GM12878 (cell line): ENCODE measurements around the gene RREB1. TPM values are rescaled to one million over a fixed set of nuclear protein-coding genes. Genes with fewer than 3 reads are reported as not detected.

Experiments used
- ATAC-seq: fragments of 200-7000 bp; cut with Tn5 transposase; 3 replicates; pipeline ENCODE4 v1.9.1; 2020; ENCODE audit warnings: mild to moderate bottlenecking, moderate library complexity
- BruUV-seq: library from RNA; stranded (reverse); fragments of 400-500 nt; replicated peaks from 2 replicates; lab custom pipeline; 2021; lab: Mats Ljungman, UMichigan
- CTCF ChIA-PET: fragments of 300-600 bp; sonication (Branson Sonifier 250); formaldehyde crosslinking; extraction: SDS; loops from one replicate; lab custom pipeline; 2021; ENCODE audit warnings: inconsistent platforms; lab: Yijun Ruan, JAX
- POLR2A ChIA-PET: fragments of 350-600 bp; formaldehyde crosslinking; extraction: SDS; loops from one replicate; lab custom pipeline; 2021; ENCODE audit warnings: inconsistent platforms; lab: Charles Lee
- RAD21 ChIA-PET: fragments of 300-600 bp; sonication (Branson Sonifier 250); formaldehyde crosslinking; loops from one replicate; lab custom pipeline; 2023; ENCODE audit warnings: antibody characterized with exemption; ENCODE audit not compliant: unreplicated experiment; lab: Charles Lee
- SMC1A ChIA-PET: fragments of 300-600 bp; sonication (Branson Sonifier 250); formaldehyde crosslinking; loops from one replicate; lab custom pipeline; 2023; ENCODE audit not compliant: unreplicated experiment, uncharacterized antibody; lab: Charles Lee
- DNase-seq: peaks from one replicate; pipeline ENCODE4 v3.0.0-alpha.2; 2011; ENCODE audit warnings: low read depth, low spot score
- FAIRE-seq: peaks from 3 replicates; lab custom pipeline; 2011; peaks lifted over from hg19 to GRCh38; lab: Jason Lieb, UNC
- H2AFZ ChIP-seq: 2 replicates; pipeline ENCODE4 v1.6.0; 2011; ENCODE audit warnings: low read depth, low read length, control low read depth; ENCODE audit not compliant: control insufficient read depth
- H3K27ac ChIP-seq: 2 replicates; pipeline ENCODE4 v1.5.1; 2011; ENCODE audit warnings: control low read depth; ENCODE audit not compliant: control insufficient read depth, insufficient read depth
- H3K27me3 ChIP-seq, 2 experiments: replicated peaks in 1 of 2; 2 replicates each; pipeline versions ENCODE4 v1.6.0 to v1.6.1; 2011; ENCODE audit warnings: low read length in 1 of 2; ENCODE audit not compliant: control insufficient read depth in 2 of 2, insufficient read depth in 2 of 2
- H3K36me3 ChIP-seq, 2 experiments: 2 replicates each; pipeline ENCODE4 v1.5.1; 2011; ENCODE audit warnings: low read length in 1 of 2; ENCODE audit not compliant: control insufficient read depth in 2 of 2, insufficient read depth in 2 of 2
- H3K4me1 ChIP-seq: 2 replicates; pipeline ENCODE4 v1.6.1; 2011; ENCODE audit warnings: mild to moderate bottlenecking, low read length, moderate library complexity, mixed read lengths; ENCODE audit not compliant: control insufficient read depth, insufficient read depth
- H3K4me2 ChIP-seq: 2 replicates; pipeline ENCODE4 v1.6.0; 2011; ENCODE audit warnings: control low read depth; ENCODE audit not compliant: control insufficient read depth, insufficient read depth
- H3K4me3 ChIP-seq: fragments of 200-600 bp; sonication (generic); 2 replicates; pipeline ENCODE4 v1.5.1; 2016
- H3K79me2 ChIP-seq: 2 replicates; pipeline ENCODE4 v1.6.0; 2011; ENCODE audit warnings: low read length; ENCODE audit not compliant: control insufficient read depth, insufficient read depth
- H3K9ac ChIP-seq: 2 replicates; pipeline ENCODE4 v1.8.0; 2011; ENCODE audit warnings: low read length, control low read depth, mixed read lengths; ENCODE audit not compliant: control insufficient read depth, insufficient read depth
- H3K9me3 ChIP-seq: replicated peaks from 3 replicates; pipeline ENCODE4 v1.5.1; 2011; ENCODE audit warnings: mild to moderate bottlenecking, low read length; ENCODE audit not compliant: control insufficient read depth, insufficient read depth
- H4K20me1 ChIP-seq: 2 replicates; pipeline ENCODE4 v1.6.0; 2011; ENCODE audit not compliant: control insufficient read depth, insufficient read depth
- EP300 ChIP-seq, 2 experiments: fragments of 150-350 bp in 1 of 2; IDR thresholded peaks; 2 replicates each; pipeline ENCODE4 v1.6.1; 2011 to 2012; ENCODE audit warnings: low read depth in 2 of 2, low read length in 2 of 2, borderline replicate concordance in 1 of 2, improper control_type of control experiment in 1 of 2, inconsistent platforms in 1 of 2; ENCODE audit not compliant: control insufficient read depth in 1 of 2
- EZH2 ChIP-seq: IDR thresholded peaks from 2 replicates; pipeline ENCODE4 v1.6.1; 2012; ENCODE audit warnings: low read depth, mild to moderate bottlenecking, control low read depth, inconsistent platforms, low read length, borderline replicate concordance; ENCODE audit not compliant: control insufficient read depth
- GATAD2B ChIP-seq: fragments of 450-650 bp; conservative IDR thresholded peaks from 2 replicates; pipeline ENCODE4 v1.6.1; 2017; ENCODE audit warnings: low read depth, mild to moderate bottlenecking, moderate library complexity
- HDGF ChIP-seq: fragments of 450-650 bp; IDR thresholded peaks from 2 replicates; pipeline ENCODE4 v1.6.1; 2016; ENCODE audit warnings: antibody characterized with exemption
- IKZF2 ChIP-seq, 2 experiments: fragments of 450-650 bp; IDR thresholded peaks; 2 replicates each; pipeline ENCODE4 v1.6.1; 2017; ENCODE audit warnings: mild to moderate bottlenecking in 2 of 2, moderate library complexity in 2 of 2
- IRF4 ChIP-seq: IDR thresholded peaks from 2 replicates; pipeline ENCODE4 v1.6.1; 2011; ENCODE audit warnings: low read depth, low read length
- JUNB ChIP-seq: IDR thresholded peaks from 2 replicates; pipeline ENCODE4 v1.6.1; 2016; ENCODE audit warnings: antibody characterized with exemption, mild to moderate bottlenecking
- LARP7 ChIP-seq: fragments of 450-650 bp; IDR thresholded peaks from 2 replicates; pipeline ENCODE4 v1.6.1; 2017; ENCODE audit warnings: mild to moderate bottlenecking
- MTA3 ChIP-seq: IDR thresholded peaks from 2 replicates; pipeline ENCODE4 v1.6.1; 2012; ENCODE audit warnings: low read length, inconsistent platforms, borderline replicate concordance
- MYB ChIP-seq: fragments of 150-350 bp; IDR thresholded peaks from 2 replicates; pipeline ENCODE4 v1.6.1; 2014; ENCODE audit warnings: mild to moderate bottlenecking, low read depth, low read length, borderline replicate concordance
- NR2C1 ChIP-seq: fragments of 450-650 bp; IDR thresholded peaks from 2 replicates; pipeline ENCODE4 v1.6.1; 2017; ENCODE audit warnings: antibody characterized with exemption, mild to moderate bottlenecking, moderate library complexity
- SUZ12 ChIP-seq: fragments of 200-600 bp; sonication (generic); IDR thresholded peaks from one replicate; pipeline ENCODE4 v1.6.1; 2018; ENCODE audit warnings: antibody characterized with exemption, mild to moderate bottlenecking; ENCODE audit not compliant: unreplicated experiment
- TARDBP ChIP-seq: IDR thresholded peaks from 2 replicates; pipeline ENCODE4 v1.6.1; 2016; ENCODE audit warnings: borderline replicate concordance
- YY1 ChIP-seq: IDR thresholded peaks from 2 replicates; pipeline ENCODE4 v1.6.1; 2011; ENCODE audit warnings: low read depth, mild to moderate bottlenecking, low read length
- ZBTB33 ChIP-seq: fragments of 450-650 bp; IDR thresholded peaks from 2 replicates; pipeline ENCODE4 v1.6.1; 2017; ENCODE audit warnings: mild to moderate bottlenecking
- ZNF384 ChIP-seq: IDR thresholded peaks from 2 replicates; pipeline ENCODE4 v1.6.1; 2012; ENCODE audit warnings: low read depth, mild to moderate bottlenecking, low read length, improper control_type of control experiment, borderline replicate concordance
- WGBS: methylation state at CpG from one replicate; pipeline ENCODE4 v1.1.6; 2016; ENCODE audit warnings: low lambda C conversion rate; ENCODE audit not compliant: insufficient replicate concordance, insufficient coverage; ENCODE audit errors: missing lambda C conversion rate; 5-methylcytosine and 5-hydroxymethylcytosine counted together
- in situ Hi-C: fragments of 300-500 bp; cut with MboI; formaldehyde crosslinking; loops from 9 replicates; pipeline ENCODE4 v1.14.3; 2018; ENCODE audit warnings: mixed read lengths
- intact Hi-C: fragments of 100-400 bp; cut with micrococcal nuclease; formaldehyde crosslinking; loops from one replicate; pipeline ENCODE4 v1.14.2; 2022; ENCODE audit not compliant: unreplicated experiment
- polyA plus RNA-seq, 11 experiments: library from polyadenylated mRNA; depleted of rRNA in 4 of 11; unstranded in 6 of 11; stranded (reverse) in 5 of 11; fragments of >200 nt; fragmentation: Nextera tagmentation in 4 of 11; fragmentation: Illumina TruSeq in 1 of 11; extraction: Ambion mirVana in 4 of 11; extraction: Trizol in 1 of 11; gene quantifications; 1 replicate in 1 of 11; 2 replicates in 10 of 11; pipeline versions ENCODE4 v1.2.1 to v1.2.3, GENCODE V29; 2011 to 2016; ENCODE audit warnings: inconsistent platforms in 2 of 11, missing spikeins in 2 of 11, low read depth in 1 of 11
- total RNA-seq, 4 experiments: library from RNA; depleted of rRNA in 3 of 4; stranded (reverse); fragments of >200 nt in 3 of 4; fragmentation: Illumina TruSeq in 1 of 4; extraction: Trizol in 1 of 4; gene quantifications; 2 replicates each; pipeline versions ENCODE4 v1.2.1 to v1.2.3, GENCODE V29; 2013 to 2021
- TF ChIP-seq, protein P1 (sequence below): IDR thresholded peaks from 2 replicates; pipeline ENCODE4 v1.6.1; 2012; ENCODE audit warnings: low read depth, low read length, improper control_type of control experiment
- TF ChIP-seq, protein P2 (sequence below): IDR thresholded peaks from 2 replicates; pipeline ENCODE4 v1.6.1; 2012; ENCODE audit warnings: mild to moderate bottlenecking, low read depth, low read length

Gene RREB1
- total and polyA plus RNA-seq, 10 of the 15 experiments (the other 5 are each of a cell fraction or from before 2014, with no cell fraction given) = 1.9 to 30.3 (median 8.6) TPM

GRCh38 chr6:7262746-7263518 lies 155.2 kb downstream of the RREB1 start:
- WGBS = 71% methylated on average over 16 of the region's 16 CpGs
- no peak overlapping the region for H3K4me2 ChIP-seq
- ChIA-PET SMC1A (interaction anchor here (0.7 to 1.0 kb wide), 3 partner anchors 12 to 765 kb away, joined by 3 to 4 read pairs (median 4); no protein-coding TSS in a partner anchor), POLR2A (interaction anchor here (0.7 kb wide), 1 partner anchor 1477 kb away, joined by 5 read pairs; no protein-coding TSS in a partner anchor), RAD21 (interaction anchor here (0.8 to 1.2 kb wide), 4 partner anchors 13 to 504 kb away, joined by 3 to 4 read pairs (median 3); partner anchors contain the start of gene SNRNP48), CTCF (interaction anchor here (1.0 to 2.1 kb wide), 4 partner anchors 12 to 542 kb away, joined by 3 to 14 read pairs (median 4); no protein-coding TSS in a partner anchor)
- no peak overlapping the region for H3K4me3 ChIP-seq
- H3K36me3 ChIP-seq = no peaks in the 10 kb centered on the region
- DNase-seq = no peak
- no peak for ATAC-seq
- no peak overlapping the region for H3K27ac ChIP-seq
- TF ChIP-seq MYB (no peak), IRF4 (no peak), JUNB (no peak), GATAD2B (no peak), ZNF384 (no peak), EZH2 (no peak), HDGF (no peak), ZBTB33 (no peak), SUZ12 (no peak), MTA3 (no peak), TARDBP (no peak), YY1 (no peak), EP300 (IDR thresholded peaks at IDR 0.05; ENCODE audit: borderline replicate concordance in 1 of 2, control insufficient read depth in 1 of 2, low read depth in 2 of 2, low read length in 2 of 2) (no peak), IKZF2 (IDR thresholded peaks at IDR 0.05) (no peak), NR2C1 (no peak), LARP7 (no peak)
- TF ChIP-seq, protein P1, sequence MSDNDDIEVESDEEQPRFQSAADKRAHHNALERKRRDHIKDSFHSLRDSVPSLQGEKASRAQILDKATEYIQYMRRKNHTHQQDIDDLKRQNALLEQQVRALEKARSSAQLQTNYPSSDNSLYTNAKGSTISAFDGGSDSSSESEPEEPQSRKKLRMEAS = no peak
- TF ChIP-seq, protein P2, sequence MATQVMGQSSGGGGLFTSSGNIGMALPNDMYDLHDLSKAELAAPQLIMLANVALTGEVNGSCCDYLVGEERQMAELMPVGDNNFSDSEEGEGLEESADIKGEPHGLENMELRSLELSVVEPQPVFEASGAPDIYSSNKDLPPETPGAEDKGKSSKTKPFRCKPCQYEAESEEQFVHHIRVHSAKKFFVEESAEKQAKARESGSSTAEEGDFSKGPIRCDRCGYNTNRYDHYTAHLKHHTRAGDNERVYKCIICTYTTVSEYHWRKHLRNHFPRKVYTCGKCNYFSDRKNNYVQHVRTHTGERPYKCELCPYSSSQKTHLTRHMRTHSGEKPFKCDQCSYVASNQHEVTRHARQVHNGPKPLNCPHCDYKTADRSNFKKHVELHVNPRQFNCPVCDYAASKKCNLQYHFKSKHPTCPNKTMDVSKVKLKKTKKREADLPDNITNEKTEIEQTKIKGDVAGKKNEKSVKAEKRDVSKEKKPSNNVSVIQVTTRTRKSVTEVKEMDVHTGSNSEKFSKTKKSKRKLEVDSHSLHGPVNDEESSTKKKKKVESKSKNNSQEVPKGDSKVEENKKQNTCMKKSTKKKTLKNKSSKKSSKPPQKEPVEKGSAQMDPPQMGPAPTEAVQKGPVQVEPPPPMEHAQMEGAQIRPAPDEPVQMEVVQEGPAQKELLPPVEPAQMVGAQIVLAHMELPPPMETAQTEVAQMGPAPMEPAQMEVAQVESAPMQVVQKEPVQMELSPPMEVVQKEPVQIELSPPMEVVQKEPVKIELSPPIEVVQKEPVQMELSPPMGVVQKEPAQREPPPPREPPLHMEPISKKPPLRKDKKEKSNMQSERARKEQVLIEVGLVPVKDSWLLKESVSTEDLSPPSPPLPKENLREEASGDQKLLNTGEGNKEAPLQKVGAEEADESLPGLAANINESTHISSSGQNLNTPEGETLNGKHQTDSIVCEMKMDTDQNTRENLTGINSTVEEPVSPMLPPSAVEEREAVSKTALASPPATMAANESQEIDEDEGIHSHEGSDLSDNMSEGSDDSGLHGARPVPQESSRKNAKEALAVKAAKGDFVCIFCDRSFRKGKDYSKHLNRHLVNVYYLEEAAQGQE = no peak
- intact Hi-C loops = no loop called here
- in situ Hi-C loops = no loop called here
- no peak overlapping the region for H2AFZ ChIP-seq
- H3K27me3 ChIP-seq = 0 out of 4 replicates have a peak, but pooled peaks cover 0 to 4% of the 10 kb centered on the region in 2 experiments
- no peaks in the 10 kb centered on the region for H4K20me1 ChIP-seq
- H3K4me1 ChIP-seq = peaks cover 9% of the 10 kb centered on the region
- no peaks in the 10 kb centered on the region; the same call in 1 of the 3 replicates for H3K9me3 ChIP-seq
- BruUV-seq = no TSS peak
- no peaks in the 10 kb centered on the region for H3K79me2 ChIP-seq
- no peak overlapping the region for H3K9ac ChIP-seq
- no peak for FAIRE-seq
